Putamen (tissue), 1 donor: ENCODE data around the gene PARP1.
"Not testable (repeated sequence)": the region's sequence is repeated elsewhere in the genome, so short reads cannot be mapped to it uniquely, and the experiment has no call there.

Source experiments
- DNase-seq: peaks from one replicate; pipeline ENCODE4 v3.0.0-alpha.2; 2016; ENCODE audit warnings: low spot score

PARP1 gene

GRCh38 chr1:226407497-226408284 lies at the start of gene PARP1:
Gene PARP1 (minus strand): TSS chr1:226408093. CDS start chr1:226407929, 164 bp downstream.
- DNase-seq = peak; percentile 86

GRCh38 chr1:226457307-226457712 lies 49.4 kb upstream of the PARP1 start:
- DNase-seq = no peak

- DNase-seq = no peak
Observed at GRCh38 chr1:226455843-226456242, 48.0 kb upstream of the PARP1 start.

GRCh38 chr1:226454349-226454748 lies 46.5 kb upstream of the PARP1 start:
- no peak for DNase-seq

GRCh38 chr1:226453015-226453704 lies 45.3 kb upstream of the PARP1 start:
- DNase-seq = no peak

GRCh38 chr1:226450688-226451087 lies 42.8 kb upstream of the PARP1 start:
- no peak for DNase-seq

- no peak for DNase-seq
Observed at GRCh38 chr1:226449823-226450222, 41.9 kb upstream of the PARP1 start.

GRCh38 chr1:226447932-226448665 lies 40.2 kb upstream of the PARP1 start:
- DNase-seq = no peak

- no peak for DNase-seq
Observed at GRCh38 chr1:226446094-226446493, 38.2 kb upstream of the PARP1 start.

- no peak for DNase-seq
Observed at GRCh38 chr1:226444901-226445300, 37.0 kb upstream of the PARP1 start.

GRCh38 chr1:226443439-226443838 lies 35.5 kb upstream of the PARP1 start:
- DNase-seq = peak; percentile 39

GRCh38 chr1:226443033-226443432 lies 35.1 kb upstream of the PARP1 start:
- DNase-seq = no peak

GRCh38 chr1:226441629-226442028 lies 33.7 kb upstream of the PARP1 start:
- no peak for DNase-seq

GRCh38 chr1:226440512-226440911 lies 32.6 kb upstream of the PARP1 start:
- DNase-seq = no peak

- DNase-seq = no peak
Observed at GRCh38 chr1:226438007-226438406, 30.1 kb upstream of the PARP1 start.

GRCh38 chr1:226436855-226437491 lies 29.1 kb upstream of the PARP1 start:
- DNase-seq = no peak

GRCh38 chr1:226436472-226436854 lies 28.6 kb upstream of the PARP1 start:
- no peak for DNase-seq

GRCh38 chr1:226433341-226433720 lies 25.4 kb upstream of the PARP1 start:
- DNase-seq = no peak

GRCh38 chr1:226432586-226433340 lies 24.9 kb upstream of the PARP1 start:
- no peak for DNase-seq

GRCh38 chr1:226431898-226432297 lies 24.0 kb upstream of the PARP1 start:
- not testable (repeated sequence) for DNase-seq

GRCh38 chr1:226429858-226430715 lies 22.2 kb upstream of the PARP1 start:
- no peak for DNase-seq
